Measurements from ENCODE around the gene DIPK1C.

DNA sequence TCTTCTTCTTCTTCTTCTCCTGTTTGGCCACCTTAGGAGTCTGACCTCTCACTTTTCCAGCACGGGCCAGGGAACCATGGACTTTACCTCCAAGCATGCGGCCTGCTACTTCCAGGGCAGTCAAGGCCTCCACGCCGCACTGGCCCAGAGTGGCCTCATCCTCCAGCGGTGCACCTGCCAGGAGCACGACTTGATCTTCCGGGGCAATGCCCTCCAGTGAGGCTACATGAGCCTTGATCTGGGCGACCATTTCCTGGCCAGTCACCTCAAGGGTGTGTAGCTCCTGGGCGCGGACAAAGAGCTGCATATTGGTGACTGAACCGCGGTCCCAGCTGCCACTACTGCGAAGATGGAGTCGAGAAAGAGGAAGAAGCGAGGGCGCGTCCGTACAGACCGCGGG lies 67.1 kb downstream of the DIPK1C start:
- TF ChIP-seq, protein P1, sequence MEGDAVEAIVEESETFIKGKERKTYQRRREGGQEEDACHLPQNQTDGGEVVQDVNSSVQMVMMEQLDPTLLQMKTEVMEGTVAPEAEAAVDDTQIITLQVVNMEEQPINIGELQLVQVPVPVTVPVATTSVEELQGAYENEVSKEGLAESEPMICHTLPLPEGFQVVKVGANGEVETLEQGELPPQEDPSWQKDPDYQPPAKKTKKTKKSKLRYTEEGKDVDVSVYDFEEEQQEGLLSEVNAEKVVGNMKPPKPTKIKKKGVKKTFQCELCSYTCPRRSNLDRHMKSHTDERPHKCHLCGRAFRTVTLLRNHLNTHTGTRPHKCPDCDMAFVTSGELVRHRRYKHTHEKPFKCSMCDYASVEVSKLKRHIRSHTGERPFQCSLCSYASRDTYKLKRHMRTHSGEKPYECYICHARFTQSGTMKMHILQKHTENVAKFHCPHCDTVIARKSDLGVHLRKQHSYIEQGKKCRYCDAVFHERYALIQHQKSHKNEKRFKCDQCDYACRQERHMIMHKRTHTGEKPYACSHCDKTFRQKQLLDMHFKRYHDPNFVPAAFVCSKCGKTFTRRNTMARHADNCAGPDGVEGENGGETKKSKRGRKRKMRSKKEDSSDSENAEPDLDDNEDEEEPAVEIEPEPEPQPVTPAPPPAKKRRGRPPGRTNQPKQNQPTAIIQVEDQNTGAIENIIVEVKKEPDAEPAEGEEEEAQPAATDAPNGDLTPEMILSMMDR (IDR thresholded peaks at IDR 0.05; ENCODE audit: insufficient read depth, low read depth, low read length) = no peak
- TF ChIP-seq EZH2 (IDR thresholded peaks at IDR 0.05; ENCODE audit: insufficient read depth, low read length) = no peak

All from astrocyte (in vitro differentiated cells and primary cell).